ENCODE measurements around the gene SNRK.
"Not testable (repeated sequence)": the region's sequence is repeated elsewhere in the genome, so short reads cannot be mapped to it uniquely, and the experiment has no call there.

SNRK gene

DNA sequence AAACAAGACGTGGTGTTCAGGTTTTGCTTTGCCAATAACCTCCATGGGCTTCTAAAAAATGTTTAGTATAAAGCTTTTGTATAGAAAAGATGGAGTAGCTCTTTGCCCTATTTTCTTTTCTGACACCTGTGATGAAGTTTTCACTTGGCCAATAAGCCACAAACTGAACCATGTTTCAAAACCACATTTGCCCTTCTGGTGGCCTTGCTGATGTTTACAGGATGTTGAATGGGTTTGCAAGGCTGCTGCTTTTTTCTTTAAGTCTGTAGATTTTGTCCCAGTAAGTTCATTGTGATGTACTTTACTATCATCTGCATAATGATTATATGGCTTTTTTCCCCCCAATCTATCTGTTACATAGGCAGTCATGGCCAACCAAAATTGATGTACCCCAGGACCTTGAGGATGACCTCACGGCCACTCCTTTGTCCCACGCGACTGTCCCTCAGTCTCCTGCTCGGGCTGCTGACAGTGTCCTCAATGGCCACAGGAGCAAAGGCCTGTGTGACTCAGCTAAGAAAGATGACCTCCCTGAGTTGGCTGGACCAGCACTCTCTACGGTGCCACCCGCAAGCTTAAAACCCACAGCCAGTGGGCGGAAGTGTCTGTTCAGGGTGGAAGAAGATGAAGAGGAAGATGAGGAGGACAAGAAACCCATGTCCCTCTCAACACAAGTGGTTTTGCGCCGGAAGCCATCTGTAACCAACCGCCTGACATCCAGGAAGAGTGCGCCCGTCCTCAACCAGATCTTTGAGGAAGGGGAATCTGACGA, 60.8 kb downstream of the SNRK start:
- DNase-seq = no peak

DNA sequence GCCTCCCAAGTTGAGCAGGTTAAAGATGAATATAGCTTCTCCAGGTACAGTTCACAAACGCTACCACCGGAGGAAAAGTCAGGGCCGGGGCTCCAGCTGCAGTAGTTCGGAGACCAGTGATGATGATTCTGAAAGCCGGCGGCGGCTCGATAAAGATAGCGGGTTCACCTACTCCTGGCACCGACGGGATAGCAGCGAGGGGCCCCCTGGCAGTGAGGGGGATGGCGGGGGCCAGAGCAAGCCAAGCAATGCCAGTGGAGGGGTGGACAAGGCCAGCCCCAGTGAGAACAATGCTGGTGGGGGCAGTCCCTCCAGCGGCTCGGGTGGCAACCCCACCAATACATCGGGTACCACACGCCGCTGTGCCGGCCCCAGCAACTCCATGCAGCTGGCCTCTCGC, 61.4 kb downstream of the SNRK start:
- DNase-seq = no peak

DNA sequence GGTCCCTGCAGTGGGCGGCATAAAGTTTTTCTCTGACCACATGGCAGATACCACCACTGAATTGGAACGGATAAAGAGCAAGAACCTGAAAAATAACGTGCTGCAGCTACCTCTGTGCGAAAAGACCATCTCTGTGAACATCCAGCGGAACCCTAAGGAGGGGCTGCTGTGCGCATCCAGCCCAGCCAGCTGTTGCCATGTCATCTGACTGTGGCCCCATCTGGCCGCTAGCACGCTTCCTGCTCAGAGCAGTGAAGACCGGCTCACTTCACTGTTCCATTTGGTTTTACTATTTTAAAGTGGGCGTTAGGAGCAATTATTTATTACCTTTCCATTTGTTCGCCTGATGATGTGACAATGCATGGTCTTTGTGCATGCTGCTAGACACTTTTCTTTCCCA, 62.0 kb downstream of the SNRK start:
- DNase-seq = no peak

DNA sequence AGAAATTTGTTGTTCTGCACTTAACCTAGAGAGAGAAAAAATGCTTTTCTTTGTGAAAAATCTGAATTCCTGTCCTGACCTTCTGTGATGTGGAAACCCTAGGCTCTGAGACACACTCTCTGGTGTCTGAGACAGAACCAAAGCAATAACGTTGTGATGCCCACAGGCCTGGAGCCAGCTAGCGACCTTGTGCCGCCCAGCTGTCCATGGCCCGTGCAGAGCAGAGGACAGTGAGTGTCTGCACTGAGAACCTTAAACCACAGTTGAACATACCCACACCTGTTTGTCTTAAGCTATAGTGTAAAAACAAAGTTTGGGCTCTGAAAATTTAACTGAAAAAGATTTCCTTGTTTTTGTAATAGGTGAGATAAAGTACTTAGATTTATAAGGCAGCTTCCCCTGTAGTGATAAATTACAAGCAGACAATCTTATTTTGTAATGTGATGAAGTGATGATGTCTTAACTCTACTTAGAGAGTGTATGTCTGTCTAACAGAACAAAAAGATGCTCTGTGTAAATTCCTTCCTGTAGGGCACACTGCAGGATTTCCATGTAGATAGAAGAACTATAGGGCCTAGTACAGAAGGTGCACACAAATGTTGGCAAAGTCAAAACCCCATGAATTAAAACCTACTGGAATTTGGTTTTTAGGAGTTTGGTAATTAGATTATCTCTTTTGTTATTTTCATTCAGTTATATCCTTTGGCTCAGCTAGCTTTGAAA, 62.7 kb downstream of the SNRK start:
- no peak for DNase-seq

DNA sequence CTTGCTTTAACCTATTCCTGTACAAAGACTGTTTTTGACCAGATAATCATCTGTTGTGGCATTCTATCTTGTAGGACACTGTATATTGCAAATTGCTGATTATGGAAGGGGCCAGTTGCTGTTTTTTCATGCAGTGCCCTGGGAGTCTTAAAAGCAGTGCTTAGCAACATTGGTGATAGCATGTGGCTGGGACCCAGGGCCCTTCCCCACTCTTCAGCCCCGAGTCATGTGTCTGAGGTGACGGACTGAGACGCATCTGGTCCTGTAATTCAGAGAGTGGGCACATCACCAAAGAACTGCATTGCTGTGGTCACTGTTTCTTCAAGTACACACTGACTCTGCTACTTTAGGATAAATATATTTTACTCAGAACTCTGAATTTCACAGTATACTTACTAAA, 63.4 kb downstream of the SNRK start:
- no peak for DNase-seq

DNA sequence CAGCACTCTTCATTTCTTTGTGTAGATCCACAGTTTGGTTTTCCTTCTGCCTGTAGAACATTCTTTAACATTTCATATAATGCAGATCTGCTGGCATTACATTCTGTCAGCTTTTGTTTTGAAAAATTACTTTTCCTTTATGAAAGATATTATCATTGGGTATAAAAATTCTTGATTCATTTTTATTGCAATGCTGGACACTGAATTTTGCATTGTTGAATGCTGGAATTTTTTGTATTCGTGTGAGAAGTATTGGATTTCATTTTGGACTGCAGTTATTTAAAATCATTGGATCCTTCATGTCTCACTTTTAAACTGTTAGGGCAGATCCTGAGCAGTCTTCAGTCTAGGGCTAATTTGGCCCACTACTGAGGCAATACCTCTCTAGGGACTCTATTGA, 67.1 kb downstream of the SNRK start:
- no peak for DNase-seq

DNA sequence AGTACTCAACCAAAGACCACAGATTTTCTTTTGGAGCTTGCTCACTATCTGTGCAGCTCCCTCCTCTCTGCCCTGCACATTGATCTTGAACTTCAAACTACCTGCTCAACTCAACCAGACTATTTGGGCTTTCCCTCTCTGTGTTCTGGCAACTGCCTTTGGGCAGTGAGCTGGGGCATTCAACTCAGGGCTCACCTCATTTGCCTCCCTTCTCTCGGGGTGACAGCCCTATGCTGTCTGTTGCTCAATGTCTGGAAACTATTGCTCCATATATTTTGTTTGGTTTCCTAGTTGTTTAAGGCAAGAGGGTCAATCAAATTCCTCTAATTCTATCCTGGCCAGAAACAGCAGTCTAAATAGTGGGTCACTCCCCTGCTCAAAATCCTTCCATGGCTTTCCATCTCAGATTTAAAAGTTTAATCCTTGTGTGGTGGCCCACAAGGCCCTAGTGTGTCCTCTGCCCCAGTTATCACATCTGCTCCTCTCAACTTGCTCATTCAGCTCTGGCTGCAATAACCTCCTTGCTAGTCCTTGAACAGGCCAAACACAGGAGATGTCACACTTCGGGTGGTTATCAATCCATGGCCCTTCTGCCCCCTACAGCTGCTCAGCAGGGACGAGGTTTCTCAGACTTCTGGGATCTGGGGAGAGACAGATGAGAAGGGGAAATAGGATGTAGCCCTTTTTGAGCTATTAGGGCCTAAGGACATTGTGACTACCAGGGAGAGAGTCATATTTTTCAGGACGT, 67.8 kb downstream of the SNRK start:
- DNase-seq = no peak

DNA sequence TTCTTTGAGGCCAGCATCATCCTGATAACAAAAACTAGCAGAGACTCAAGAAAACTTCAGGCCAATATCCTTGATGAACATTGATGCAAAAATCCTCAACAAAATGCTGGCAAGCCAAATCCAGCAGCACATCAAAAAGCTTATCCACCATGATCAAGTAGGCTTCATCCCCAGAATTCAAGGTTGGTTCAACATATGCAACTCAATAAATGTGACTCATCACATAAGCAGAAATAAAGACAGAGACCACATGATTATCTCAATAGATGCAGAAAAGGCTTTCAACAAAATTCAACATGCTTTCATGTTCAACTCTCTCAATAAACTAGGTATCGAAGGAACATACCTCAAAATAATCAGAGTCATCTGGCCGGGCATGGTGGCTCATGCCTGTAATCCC, 69.7 kb downstream of the SNRK start:
- not testable (repeated sequence) for DNase-seq

DNA sequence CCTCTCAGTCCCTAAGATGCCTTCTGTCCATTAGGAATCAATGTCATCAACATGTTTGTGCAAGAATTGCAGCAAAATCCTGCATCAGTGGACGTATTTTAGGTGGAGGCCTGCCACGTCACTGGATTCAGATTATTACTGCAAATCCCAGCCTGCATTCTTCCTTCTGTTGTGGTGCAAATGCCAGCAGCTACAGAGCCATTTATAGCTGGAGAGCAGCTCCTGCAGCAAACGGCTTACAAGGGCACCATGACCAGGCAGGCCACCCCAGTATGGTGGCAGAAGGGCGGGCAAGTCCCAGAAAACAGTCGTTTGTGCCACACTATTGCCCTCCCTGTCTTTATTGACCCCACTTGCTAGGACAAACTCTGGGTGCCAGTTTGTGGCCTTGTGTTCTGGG, 74.7 kb downstream of the SNRK start:
- no peak for DNase-seq

DNA sequence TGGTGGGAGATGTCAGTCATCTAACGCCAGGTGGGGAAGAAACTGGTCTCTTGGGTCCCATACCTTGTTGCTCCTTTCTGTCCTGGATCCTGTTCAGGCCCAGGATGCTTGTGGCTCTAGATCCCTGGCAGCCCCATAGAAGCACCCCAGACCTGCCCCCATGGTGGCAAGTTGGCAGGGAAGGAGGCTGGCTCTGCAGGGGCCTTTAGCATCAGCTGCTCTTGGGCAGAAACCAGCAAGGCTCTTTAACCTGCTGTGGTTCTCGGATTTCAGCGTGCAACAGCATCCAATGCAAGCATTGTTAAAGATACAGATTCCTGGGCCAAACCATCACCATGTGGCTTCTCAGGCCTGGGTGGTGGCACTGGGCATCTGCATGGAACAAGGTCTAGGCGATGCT, 75.8 kb downstream of the SNRK start:
- DNase-seq = no peak

DNA sequence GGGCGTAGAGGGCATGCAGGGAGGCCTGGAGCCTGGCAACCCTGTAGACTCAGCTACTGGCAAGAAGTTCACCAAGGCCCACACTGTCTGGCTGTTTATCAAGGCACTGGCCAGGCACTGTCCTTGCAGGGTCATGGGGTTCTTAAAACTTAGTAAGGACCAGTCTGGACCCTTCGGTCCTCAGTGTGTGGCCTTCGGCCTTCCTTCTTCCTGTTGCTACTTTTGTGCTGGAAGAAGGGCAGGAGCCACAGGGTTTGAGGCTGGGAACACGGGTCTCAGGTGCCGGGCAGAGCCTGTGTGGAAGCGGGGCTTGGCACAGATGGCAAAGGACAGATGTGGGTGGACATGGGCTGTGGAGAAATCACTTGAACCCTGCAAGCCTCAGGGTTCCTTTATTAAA, 76.6 kb downstream of the SNRK start:
- no peak for DNase-seq

DNA sequence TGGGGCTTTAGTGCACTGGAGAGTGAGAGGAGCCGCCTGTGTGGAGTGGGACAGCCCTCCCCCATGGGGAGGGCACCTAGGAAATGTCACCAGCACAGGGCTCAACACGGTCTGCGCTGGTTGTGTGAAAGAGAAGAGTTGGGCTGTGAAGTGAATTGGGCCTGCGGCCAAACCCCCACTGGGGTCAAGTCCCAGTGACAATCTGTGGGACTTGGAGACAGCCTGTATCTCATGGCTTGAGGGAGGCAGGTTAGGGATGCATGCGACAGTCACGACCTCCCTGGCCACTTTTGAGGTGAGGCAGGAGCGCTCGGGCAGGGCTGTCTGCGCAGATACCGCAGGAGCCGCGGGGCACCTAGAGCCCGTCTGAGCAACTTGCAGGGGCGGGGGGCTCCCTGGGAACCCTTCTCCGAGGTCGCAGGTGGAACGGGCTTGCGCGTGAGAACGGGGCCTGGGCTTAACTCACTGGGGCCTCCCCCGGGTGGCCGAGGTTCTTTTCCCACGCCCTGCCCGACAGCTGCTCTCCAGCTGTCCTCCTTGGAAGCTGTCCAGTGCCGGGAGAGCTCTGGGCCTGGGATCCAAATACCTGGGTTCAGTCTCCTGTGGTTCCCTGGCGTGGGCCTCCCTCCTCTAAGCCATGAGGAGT, 77.4 kb downstream of the SNRK start:
- no peak for DNase-seq

DNA sequence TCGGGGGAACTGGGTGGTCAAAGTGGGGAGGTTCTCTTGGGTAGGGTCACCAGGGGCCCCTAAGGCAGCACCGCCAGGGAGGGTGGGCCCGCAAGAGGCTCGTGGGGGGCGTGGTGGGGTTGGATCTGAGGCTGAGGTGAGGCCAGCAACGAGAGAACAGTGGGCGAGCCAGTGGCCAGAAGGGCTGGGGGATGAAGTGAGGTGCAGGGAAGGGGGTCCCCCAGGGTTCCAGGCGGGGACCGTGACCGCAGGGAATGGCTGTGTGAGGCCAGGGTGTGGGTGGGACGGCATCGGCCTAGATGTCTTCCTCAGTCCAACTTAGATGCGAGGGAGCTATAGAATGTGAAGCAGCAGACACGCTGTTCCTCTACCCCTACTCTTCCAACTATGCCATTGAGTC, 78.2 kb downstream of the SNRK start:
- no peak for DNase-seq

DNA sequence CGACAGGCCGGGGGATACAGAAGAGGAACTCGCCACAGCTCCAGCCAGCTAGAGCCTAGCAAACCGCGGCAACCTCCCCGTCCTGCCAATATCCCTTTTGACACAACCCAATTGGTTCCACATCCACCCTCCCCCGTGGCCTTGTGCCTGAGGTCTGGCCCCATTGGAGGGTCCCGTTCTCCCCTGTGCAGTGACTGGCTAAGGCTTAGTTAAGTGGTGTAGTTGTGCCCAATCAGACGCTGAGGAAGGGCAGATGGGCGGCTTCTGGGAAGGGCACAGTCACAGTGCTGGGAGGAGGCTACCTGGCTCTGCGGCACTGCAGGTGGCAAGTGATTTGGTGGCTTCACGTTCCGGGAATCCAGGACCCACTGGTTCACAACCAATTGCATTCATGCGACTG, 78.6 kb downstream of the SNRK start:
- DNase-seq = no peak

DNA sequence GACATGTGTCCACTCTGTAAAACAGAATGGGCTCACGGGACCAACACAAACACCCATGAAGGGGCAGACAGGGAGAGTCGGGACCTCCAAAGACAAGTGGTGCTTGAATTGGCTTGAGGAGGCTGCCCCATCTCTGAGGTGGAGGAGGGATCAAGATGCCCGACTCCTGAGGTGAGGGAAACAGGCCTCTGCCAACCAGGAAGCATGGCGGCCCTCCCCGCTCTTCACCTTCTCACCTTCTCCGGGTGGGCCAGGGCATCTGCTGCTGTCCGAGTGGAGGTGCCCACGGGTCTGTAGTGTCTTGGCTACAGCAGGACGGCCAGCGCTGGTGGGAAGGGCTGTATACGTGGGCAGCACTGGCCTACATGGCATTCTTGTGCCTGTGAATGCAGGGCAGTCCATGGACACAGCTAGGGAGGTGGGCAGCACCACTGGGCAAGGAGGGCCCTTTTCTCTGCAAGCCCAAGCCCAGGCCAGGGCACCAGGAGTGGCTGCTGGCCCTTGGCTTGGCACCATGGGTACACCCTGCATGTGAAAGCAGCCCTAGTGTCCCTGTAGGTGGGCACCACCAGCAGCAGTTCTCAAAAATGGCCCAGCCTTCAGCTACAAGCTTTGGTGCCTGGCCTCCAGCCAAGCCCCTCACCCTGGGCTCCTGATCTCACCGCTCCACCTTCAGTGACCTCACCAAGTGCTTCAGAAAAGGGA, 79.4 kb downstream of the SNRK start:
- no peak for DNase-seq

DNA sequence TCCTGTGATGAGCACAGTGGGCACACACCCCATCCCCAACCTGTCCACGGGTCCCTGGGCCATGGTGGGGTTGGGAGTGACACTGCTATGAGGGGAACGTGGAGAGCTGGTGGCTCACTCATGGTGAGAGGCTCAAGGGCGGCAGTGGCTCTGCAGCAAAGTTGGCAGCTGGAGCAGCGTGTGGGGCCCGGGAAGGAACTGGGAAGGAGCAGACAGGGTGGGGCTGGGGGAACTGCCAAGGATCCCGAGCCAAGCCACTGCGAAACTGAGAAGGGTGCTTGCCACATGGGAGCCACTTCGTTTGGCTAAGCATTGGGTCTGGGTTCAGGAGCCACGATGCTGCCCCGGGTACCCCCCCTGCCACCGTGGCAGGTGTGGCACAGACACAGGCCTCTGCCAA, 80.1 kb downstream of the SNRK start:
- DNase-seq = no peak

DNA sequence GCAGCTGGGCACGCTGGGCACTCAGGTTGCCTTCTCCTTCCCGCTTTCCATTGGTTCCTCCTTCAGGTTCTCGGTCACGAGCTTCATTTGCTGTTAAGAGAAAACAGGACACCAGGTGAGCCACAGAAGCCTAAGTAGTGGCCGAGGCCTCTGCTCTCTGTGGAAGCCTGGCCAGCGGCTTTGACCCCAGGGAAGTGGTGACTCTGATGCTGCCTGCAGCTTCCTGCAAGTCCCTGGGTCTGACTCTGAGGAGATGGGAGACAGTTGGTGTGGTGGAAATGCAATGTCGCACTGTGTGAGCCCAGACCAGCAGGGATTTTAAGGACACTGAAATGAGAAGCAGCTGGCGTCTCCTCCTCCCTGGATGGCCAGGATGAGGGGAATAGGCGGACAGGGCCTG, 80.5 kb downstream of the SNRK start:
- no peak for DNase-seq

DNA sequence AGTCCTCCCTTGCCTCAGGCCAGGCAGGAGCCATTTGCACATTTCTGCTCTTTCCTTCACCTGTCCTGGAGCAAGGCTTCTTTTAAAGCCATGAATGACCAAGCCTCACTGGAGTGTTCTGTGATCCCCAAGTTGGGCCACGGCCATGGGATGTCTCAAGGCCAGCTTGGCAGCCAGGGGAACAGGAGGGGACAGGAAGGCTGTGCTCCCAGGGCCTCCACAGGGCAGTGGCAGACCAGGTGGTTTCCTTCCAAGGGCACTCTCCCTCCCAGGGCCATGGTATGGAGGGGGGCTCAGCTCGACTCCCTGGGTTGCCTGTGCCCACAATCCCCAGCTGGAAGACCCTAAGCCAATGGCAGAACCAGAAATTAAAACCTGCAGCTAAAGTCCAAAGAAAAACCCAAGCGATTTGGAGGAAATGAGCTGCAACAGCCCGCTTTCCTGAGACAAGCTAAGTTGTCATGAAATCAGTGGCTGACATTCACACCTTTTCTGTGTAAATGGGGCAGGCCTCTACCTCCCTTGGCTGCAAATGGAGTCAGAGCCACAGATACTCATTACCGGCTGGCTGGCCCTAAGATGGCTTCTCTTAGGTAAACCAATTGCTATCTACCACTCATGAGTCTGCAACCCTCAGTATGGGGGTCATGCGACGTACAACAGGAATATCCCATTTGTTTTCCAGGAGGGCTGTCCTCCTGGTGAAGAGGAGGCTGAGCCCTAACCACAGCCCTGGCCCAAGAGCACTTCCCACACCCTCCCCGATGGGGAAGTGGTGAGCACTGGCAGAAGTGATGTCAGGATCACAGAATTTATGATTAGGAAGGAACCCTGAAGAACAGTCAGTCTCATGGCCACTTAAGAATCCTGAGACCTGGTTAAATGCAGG, 83.3 kb downstream of the SNRK start:
- DNase-seq = no peak

DNA sequence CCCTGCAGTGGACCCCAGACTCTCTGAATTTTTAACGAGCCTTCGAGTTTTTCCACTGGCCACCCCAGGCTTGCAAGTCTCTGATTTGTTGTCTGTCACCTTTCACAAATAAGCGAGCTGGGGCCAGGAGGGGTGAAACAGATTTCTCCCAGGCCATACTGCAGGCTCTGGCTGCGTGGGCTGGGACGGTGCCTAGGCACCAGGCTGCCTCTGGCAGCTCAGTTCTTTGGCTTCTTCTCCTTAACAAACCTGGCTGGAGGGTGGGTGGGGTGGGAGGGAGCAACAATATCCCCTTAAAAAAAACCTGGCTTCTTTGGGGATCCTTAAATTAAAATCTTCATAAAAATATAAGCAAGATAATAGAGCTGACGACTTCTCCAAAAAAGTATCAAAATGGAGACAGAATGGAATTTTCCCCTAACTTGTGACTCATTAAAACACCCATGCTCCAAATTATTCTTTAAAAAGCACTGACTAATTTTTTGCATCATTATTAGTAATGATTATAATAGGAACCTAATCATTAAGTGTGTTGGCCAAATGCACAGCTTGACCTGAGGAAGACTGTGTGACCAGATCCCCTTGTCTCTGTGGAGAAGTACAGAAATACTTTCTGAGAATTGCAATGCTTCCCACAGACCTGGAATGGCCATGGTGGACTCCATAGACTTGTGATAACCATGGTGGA, 84.1 kb downstream of the SNRK start:
- no peak for DNase-seq

DNA sequence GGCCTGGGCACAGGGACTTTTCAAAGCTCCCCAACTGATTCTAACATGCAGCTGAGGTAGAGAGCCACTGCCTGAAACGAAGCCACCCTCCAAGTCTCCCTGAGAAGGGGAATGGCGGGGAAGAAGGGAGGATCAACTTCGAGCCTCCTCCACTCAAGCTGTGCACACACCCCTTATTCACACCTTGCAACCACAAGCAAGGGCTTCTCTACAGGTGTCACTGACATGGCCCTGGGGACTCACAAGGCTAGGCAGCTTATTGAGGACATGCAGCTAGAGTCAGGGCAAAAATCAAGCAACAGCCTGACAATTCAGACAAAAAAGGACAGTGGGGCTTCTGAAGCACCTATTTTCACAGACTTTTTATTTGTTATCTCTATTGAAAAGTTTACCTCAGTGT, 85.2 kb downstream of the SNRK start:
- DNase-seq = no peak
